Uterus (tissue), 2 donors: ENCODE measurements around the gene GHR.

Source experiments
- POLR2A ChIP-seq, 2 donors: fragments of 450-650 bp; IDR thresholded peaks; one replicate each; pipeline ENCODE4 v1.6.1; 2016; ENCODE audit warnings: antibody characterized with exemption in 2 of 2, mild to moderate bottlenecking in 1 of 2, moderate library complexity in 1 of 2
- TF ChIP-seq, protein P1 (sequence below), 4 experiments: fragments of 200-600 bp in 2 of 4; fragments of 450-650 bp in 2 of 4; sonication (generic) in 2 of 4; IDR thresholded peaks; one replicate each; pipeline ENCODE4 v1.5.1; 2016 to 2019; ENCODE audit warnings: antibody characterized with exemption in 4 of 4, mild to moderate bottlenecking in 2 of 4, moderate library complexity in 1 of 4

DNA sequence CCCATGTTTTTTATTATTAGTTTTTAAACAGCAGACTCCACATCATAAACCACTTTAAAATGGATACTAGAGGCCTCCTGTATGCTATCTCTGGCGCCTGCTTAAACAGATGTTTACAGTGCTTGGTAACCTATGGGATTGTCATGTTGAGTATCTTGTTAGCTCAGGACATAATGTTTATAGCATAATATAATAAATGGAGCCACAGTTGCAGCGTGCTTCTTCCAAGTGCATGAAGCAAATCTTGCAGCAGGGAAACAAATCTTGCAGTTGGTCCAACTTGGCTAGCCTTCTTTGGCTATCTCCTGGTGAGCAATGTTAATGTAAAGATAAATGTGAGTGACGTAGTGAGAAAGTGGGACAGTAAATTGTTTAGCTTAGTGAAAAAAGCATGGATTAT, 2.8 kb downstream of the GHR start:
- TF ChIP-seq POLR2A (IDR thresholded peaks at IDR 0.05): no peak
- TF ChIP-seq, protein P1, sequence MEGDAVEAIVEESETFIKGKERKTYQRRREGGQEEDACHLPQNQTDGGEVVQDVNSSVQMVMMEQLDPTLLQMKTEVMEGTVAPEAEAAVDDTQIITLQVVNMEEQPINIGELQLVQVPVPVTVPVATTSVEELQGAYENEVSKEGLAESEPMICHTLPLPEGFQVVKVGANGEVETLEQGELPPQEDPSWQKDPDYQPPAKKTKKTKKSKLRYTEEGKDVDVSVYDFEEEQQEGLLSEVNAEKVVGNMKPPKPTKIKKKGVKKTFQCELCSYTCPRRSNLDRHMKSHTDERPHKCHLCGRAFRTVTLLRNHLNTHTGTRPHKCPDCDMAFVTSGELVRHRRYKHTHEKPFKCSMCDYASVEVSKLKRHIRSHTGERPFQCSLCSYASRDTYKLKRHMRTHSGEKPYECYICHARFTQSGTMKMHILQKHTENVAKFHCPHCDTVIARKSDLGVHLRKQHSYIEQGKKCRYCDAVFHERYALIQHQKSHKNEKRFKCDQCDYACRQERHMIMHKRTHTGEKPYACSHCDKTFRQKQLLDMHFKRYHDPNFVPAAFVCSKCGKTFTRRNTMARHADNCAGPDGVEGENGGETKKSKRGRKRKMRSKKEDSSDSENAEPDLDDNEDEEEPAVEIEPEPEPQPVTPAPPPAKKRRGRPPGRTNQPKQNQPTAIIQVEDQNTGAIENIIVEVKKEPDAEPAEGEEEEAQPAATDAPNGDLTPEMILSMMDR (IDR thresholded peaks at IDR 0.05): no peak
